ENCODE data around the gene TTLL7. TPM values are rescaled to one million over a fixed set of nuclear protein-coding genes. Genes with fewer than 3 reads are reported as not detected.

Gene TTLL7
- total and polyA plus RNA-seq, 8 donors: 3.9 to 15.0 (median 6.4) TPM

GRCh38 chr1:83959824-83960498 lies 39.0 kb downstream of the TTLL7 start:
- no peak for TF ChIP-seq CTCF (IDR thresholded peaks at IDR 0.05)
- H3K36me3 ChIP-seq: no peaks in the 10 kb centered on the region
- ATAC-seq (no peak), DNase-seq (no peak)
- no peaks in the 10 kb centered on the region for H3K9me3 ChIP-seq
- no peaks in the 10 kb centered on the region for H3K27me3 ChIP-seq
- no peaks in the 10 kb centered on the region for H3K4me1 ChIP-seq
- no peak overlapping the region for H3K27ac ChIP-seq
- H3K4me3 ChIP-seq: no peak overlapping the region
- intact Hi-C loops (cut with DNase I): no loop called here

- no peak for ATAC-seq
Measured at GRCh38 chr1:83958704-83959103, 40.2 kb downstream of the TTLL7 start.

GRCh38 chr1:83954166-83954823 lies 44.6 kb downstream of the TTLL7 start:
- intact Hi-C loops (cut with DNase I): no loop called here
- ATAC-seq: no peak
- Histone ChIP-seq H3K9me3 (no peaks in the 10 kb centered on the region), H3K27me3 (no peaks in the 10 kb centered on the region), H3K36me3 (no peaks in the 10 kb centered on the region), H3K4me3 (no peak overlapping the region), H3K27ac (no peak overlapping the region), H3K4me1 (no peaks in the 10 kb centered on the region)
- no peak for DNase-seq
- no peak for TF ChIP-seq CTCF (IDR thresholded peaks at IDR 0.05)

More at GRCh38 chr1:83958704-83959103, 40.2 kb downstream of the TTLL7 start:
- DNase-seq: no peak
- H3K9me3 ChIP-seq: no peaks in the 10 kb centered on the region
- no peaks in the 10 kb centered on the region for H3K4me1 ChIP-seq
- no peak overlapping the region for H3K27ac ChIP-seq
- no peak for TF ChIP-seq CTCF (IDR thresholded peaks at IDR 0.05)
- intact Hi-C loops (cut with DNase I): no loop called here
- no peaks in the 10 kb centered on the region for H3K27me3 ChIP-seq
- H3K36me3 ChIP-seq: no peaks in the 10 kb centered on the region
- no peak overlapping the region for H3K4me3 ChIP-seq

- no peak for DNase-seq
- Histone ChIP-seq H3K4me3 (no peak overlapping the region), H3K27ac (no peak overlapping the region), H3K4me1 (no peaks in the 10 kb centered on the region), H3K36me3 (no peaks in the 10 kb centered on the region), H3K27me3 (no peaks in the 10 kb centered on the region), H3K9me3 (no peaks in the 10 kb centered on the region)
- intact Hi-C loops (cut with DNase I): no loop called here
- no peak for TF ChIP-seq CTCF (IDR thresholded peaks at IDR 0.05)
- ATAC-seq: peak; percentile 40
Measured at GRCh38 chr1:83950106-83950661, 48.7 kb downstream of the TTLL7 start.

GRCh38 chr1:83942914-83943313 lies 56.0 kb downstream of the TTLL7 start:
- TF ChIP-seq CTCF (IDR thresholded peaks at IDR 0.05): no peak
- Histone ChIP-seq H3K4me1 (no peaks in the 10 kb centered on the region), H3K27me3 (no peaks in the 10 kb centered on the region), H3K4me3 (no peak overlapping the region), H3K27ac (no peak overlapping the region), H3K9me3 (peaks cover 0 to 8% of the 10 kb centered on the region in 2 donors), H3K36me3 (no peaks in the 10 kb centered on the region)
- intact Hi-C loops (cut with DNase I): no loop called here
- DNase-seq (no peak), ATAC-seq (no peak)
